Activated CD4-positive, CD25-positive, alpha-beta regulatory T cell (primary cell): ENCODE measurements around the gene MORN1.

Source experiments
- DNase-seq, 4 experiments: peaks; one replicate each; lab custom pipeline; 2025; lab: John Stamatoyannopoulos, UW

Gene MORN1

GRCh38 chr1:2385606-2386280 lies 5.6 kb downstream of the MORN1 start:
- no peak for DNase-seq

- no peak for DNase-seq
Observed at GRCh38 chr1:2384941-2385481, 6.3 kb downstream of the MORN1 start.

GRCh38 chr1:2384130-2384860 lies 7.1 kb downstream of the MORN1 start:
- no peak for DNase-seq

GRCh38 chr1:2383576-2383975 lies 7.8 kb downstream of the MORN1 start:
- DNase-seq: no peak

GRCh38 chr1:2382621-2383361 lies 8.6 kb downstream of the MORN1 start:
- no peak for DNase-seq

- DNase-seq: peak; percentile 52 to 67 (median 60)
Observed at GRCh38 chr1:2381741-2382620, 9.4 kb downstream of the MORN1 start.

GRCh38 chr1:2380816-2381591 lies 10.3 kb downstream of the MORN1 start:
- no peak for DNase-seq

- no peak for DNase-seq
Observed at GRCh38 chr1:2379733-2380404, 11.5 kb downstream of the MORN1 start.

- no peak for DNase-seq
Observed at GRCh38 chr1:2378956-2379732, 12.2 kb downstream of the MORN1 start.

- no peak for DNase-seq
Observed at GRCh38 chr1:2378441-2378851, 12.9 kb downstream of the MORN1 start.

- no peak for DNase-seq
Observed at GRCh38 chr1:2377751-2378440, 13.5 kb downstream of the MORN1 start.

GRCh38 chr1:2376931-2377672 lies 14.3 kb downstream of the MORN1 start:
- DNase-seq: no peak

- DNase-seq: no peak
Observed at GRCh38 chr1:2376261-2376741, 15.1 kb downstream of the MORN1 start.

GRCh38 chr1:2375923-2376260 lies 15.5 kb downstream of the MORN1 start:
- DNase-seq: no peak

- DNase-seq: no peak
Observed at GRCh38 chr1:2375246-2375922, 16.0 kb downstream of the MORN1 start.

- no peak for DNase-seq
Observed at GRCh38 chr1:2374252-2375155, 16.9 kb downstream of the MORN1 start.
